Measurements from ENCODE around the gene NR2C1.

NR2C1 gene

GRCh38 chr12:94982456-94982855, 91.0 kb downstream of the NR2C1 start:
- H4K20me1 ChIP-seq (ENCODE audit: control insufficient read depth, insufficient read depth, low read depth, low read length): no peaks in the 10 kb centered on the region
- H3K27ac ChIP-seq (ENCODE audit: low read depth, low read length): no peak overlapping the region
- H3K9me3 ChIP-seq (ENCODE audit: control insufficient read depth, insufficient read depth, low read length): no peaks in the 10 kb centered on the region
- no peak overlapping the region for H3K4me2 ChIP-seq (ENCODE audit: low read length)
- H3K4me1 ChIP-seq (ENCODE audit: control insufficient read depth, low read length): no peaks in the 10 kb centered on the region
- TF ChIP-seq CTCF (IDR thresholded peaks at IDR 0.05; ENCODE audit: low read depth, low read length, poor library complexity, severe bottlenecking): no peak
- TF ChIP-seq EZH2phosphoT487 (IDR thresholded peaks at IDR 0.05; ENCODE audit: borderline replicate concordance, low read length): no peak
- no peaks in the 10 kb centered on the region for H3F3A ChIP-seq (ENCODE audit: control insufficient read depth, insufficient read depth)
- no peaks in the 10 kb centered on the region for H3K9me2 ChIP-seq (replicated peaks; ENCODE audit: control insufficient read depth, low read length)
- peaks cover 25% of the 10 kb centered on the region for H3K79me2 ChIP-seq (ENCODE audit: control insufficient read depth, low read length)
- no peak overlapping the region for H3K4me3 ChIP-seq (ENCODE audit: low read length)
- peaks cover 21% of the 10 kb centered on the region for H3K36me3 ChIP-seq (ENCODE audit: control insufficient read depth, low read length)
- no peaks in the 10 kb centered on the region for H3K27me3 ChIP-seq (ENCODE audit: control insufficient read depth, low read length)

GRCh38 chr12:94980577-94980976, 92.8 kb downstream of the NR2C1 start:
- no peaks in the 10 kb centered on the region for H4K20me1 ChIP-seq (ENCODE audit: control insufficient read depth, insufficient read depth, low read depth, low read length)
- H3K4me2 ChIP-seq (ENCODE audit: low read length): no peak overlapping the region
- no peak overlapping the region for H3K4me3 ChIP-seq (ENCODE audit: low read length)
- no peaks in the 10 kb centered on the region for H3K9me2 ChIP-seq (replicated peaks; ENCODE audit: control insufficient read depth, low read length)
- TF ChIP-seq CTCF (IDR thresholded peaks at IDR 0.05; ENCODE audit: low read depth, low read length, poor library complexity, severe bottlenecking) (peak; percentile 21), EZH2phosphoT487 (IDR thresholded peaks at IDR 0.05; ENCODE audit: borderline replicate concordance, low read length) (no peak)
- no peak overlapping the region for H3K27ac ChIP-seq (ENCODE audit: low read depth, low read length)
- H3F3A ChIP-seq (ENCODE audit: control insufficient read depth, insufficient read depth): no peaks in the 10 kb centered on the region
- H3K79me2 ChIP-seq (ENCODE audit: control insufficient read depth, low read length): peaks cover 25% of the 10 kb centered on the region
- peaks cover 24% of the 10 kb centered on the region for H3K36me3 ChIP-seq (ENCODE audit: control insufficient read depth, low read length)
- H3K9me3 ChIP-seq (ENCODE audit: control insufficient read depth, insufficient read depth, low read length): no peaks in the 10 kb centered on the region
- H3K27me3 ChIP-seq (ENCODE audit: control insufficient read depth, low read length): no peaks in the 10 kb centered on the region
- H3K4me1 ChIP-seq (ENCODE audit: control insufficient read depth, low read length): no peaks in the 10 kb centered on the region

GRCh38 chr12:94979941-94980340, 93.5 kb downstream of the NR2C1 start:
- Histone ChIP-seq H3K9me2 (replicated peaks; ENCODE audit: control insufficient read depth, low read length) (no peaks in the 10 kb centered on the region), H3K9me3 (ENCODE audit: control insufficient read depth, insufficient read depth, low read length) (no peaks in the 10 kb centered on the region), H3K4me2 (ENCODE audit: low read length) (no peak overlapping the region), H3K4me1 (ENCODE audit: control insufficient read depth, low read length) (no peaks in the 10 kb centered on the region), H3F3A (ENCODE audit: control insufficient read depth, insufficient read depth) (no peaks in the 10 kb centered on the region), H3K36me3 (ENCODE audit: control insufficient read depth, low read length) (peaks cover 24% of the 10 kb centered on the region), H4K20me1 (ENCODE audit: control insufficient read depth, insufficient read depth, low read depth, low read length) (no peaks in the 10 kb centered on the region), H3K4me3 (ENCODE audit: low read length) (no peak overlapping the region), H3K27me3 (ENCODE audit: control insufficient read depth, low read length) (no peaks in the 10 kb centered on the region), H3K79me2 (ENCODE audit: control insufficient read depth, low read length) (peaks cover 26% of the 10 kb centered on the region), H3K27ac (ENCODE audit: low read depth, low read length) (no peak overlapping the region)
- TF ChIP-seq CTCF (IDR thresholded peaks at IDR 0.05; ENCODE audit: low read depth, low read length, poor library complexity, severe bottlenecking) (no peak), EZH2phosphoT487 (IDR thresholded peaks at IDR 0.05; ENCODE audit: borderline replicate concordance, low read length) (no peak)
